Left colon (tissue), 2 donors: ENCODE measurements around the gene CALN1. TPM values are rescaled to one million over a fixed set of nuclear protein-coding genes. Genes with fewer than 3 reads are reported as not detected.

Source experiments
- ATAC-seq: fragments of 200-7000 bp; cut with Tn5 transposase; one replicate; pipeline ENCODE4 v1.9.1; 2020; ENCODE audit warnings: mild to moderate bottlenecking, moderate library complexity
- DNase-seq, 2 donors: peaks; one replicate each; pipeline ENCODE4 v3.0.0-alpha.2; 2020
- intact Hi-C, 2 donors: fragments of 100-400 bp; cut with DNase I in 1 of 2; cut with micrococcal nuclease in 1 of 2; formaldehyde crosslinking; loops; one replicate each; pipeline versions ENCODE4 v1.11.2 to v1.14.0; 2022; cut with DNase I, micrococcal nuclease
- total RNA-seq, 2 donors: library from RNA; stranded (reverse); fragmentation: NEBNext Ultra II Directional; extraction: Animal tissue kit (Norgen Biotek cat#: 25700); gene quantifications; one replicate each; pipeline ENCODE4 v1.2.1, GENCODE V29; 2021
- donor health status: DM: no; HTN: no; CAD: no.
- donor health status: DM: yes; HTN: yes; CAD: no.

Gene CALN1
- total RNA-seq, 2 donors from 2014 or later = not detected

GRCh38 chr7:72335561-72336381 lies 76.4 kb downstream of the CALN1 start:
- intact Hi-C loops = no loop called here
- no peak for DNase-seq
- ATAC-seq = no peak

DNA sequence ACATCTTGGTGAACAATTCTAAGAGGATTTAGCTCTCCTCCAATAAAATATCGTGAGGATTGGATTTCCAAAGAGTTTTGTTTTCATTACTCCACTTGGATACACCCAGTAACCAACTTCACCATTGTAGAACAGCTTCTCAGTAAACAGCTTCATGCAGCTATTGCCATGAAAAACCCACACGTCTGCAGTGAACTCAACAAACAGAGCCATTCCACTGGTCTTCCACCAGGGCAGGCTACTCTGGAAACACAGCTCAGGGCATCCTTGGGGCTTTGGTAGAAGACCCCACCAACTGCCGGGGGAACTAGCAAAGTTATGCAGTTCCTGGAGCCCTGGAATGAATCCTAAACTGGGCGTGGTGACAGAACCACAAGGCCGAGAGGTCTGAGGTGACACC lies 77.4 kb downstream of the CALN1 start:
- intact Hi-C loops = no loop called here
- DNase-seq (no peak), ATAC-seq (no peak)

GRCh38 chr7:72334066-72334465 lies 78.1 kb downstream of the CALN1 start:
- ATAC-seq = no peak
- DNase-seq = no peak
- intact Hi-C loops = no loop called here

DNA sequence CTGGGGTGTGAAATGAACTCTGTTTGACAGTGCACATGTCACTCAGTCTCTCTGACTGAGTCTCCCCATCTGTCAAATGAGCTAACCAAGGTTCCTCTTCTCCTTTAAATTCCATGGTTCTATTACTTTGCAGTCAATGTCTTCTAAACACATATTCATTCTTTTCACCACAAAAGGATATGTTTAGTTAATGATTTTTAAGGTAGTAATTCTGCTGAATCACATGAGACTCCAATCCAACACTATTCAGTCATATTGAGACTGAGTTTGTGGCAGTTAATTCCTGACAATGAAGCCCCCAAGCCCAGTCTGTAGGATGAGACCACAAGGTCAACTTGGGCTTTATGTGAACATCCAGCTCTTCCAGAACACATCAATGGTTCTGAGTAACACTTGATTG lies 85.3 kb downstream of the CALN1 start:
- intact Hi-C loops = no loop called here
- ATAC-seq (no peak), DNase-seq (no peak)

- ATAC-seq = no peak
- intact Hi-C loops = no loop called here
- DNase-seq = no peak
These were observed 85.8 kb downstream of the CALN1 start for GRCh38 chr7:72326365-72326764.

GRCh38 chr7:72325561-72325960 lies 86.6 kb downstream of the CALN1 start:
- intact Hi-C loops = no loop called here
- DNase-seq (no peak), ATAC-seq (no peak)

GRCh38 chr7:72321637-72322036 lies 90.5 kb downstream of the CALN1 start:
- intact Hi-C loops = no loop called here
- no peak for ATAC-seq

DNA sequence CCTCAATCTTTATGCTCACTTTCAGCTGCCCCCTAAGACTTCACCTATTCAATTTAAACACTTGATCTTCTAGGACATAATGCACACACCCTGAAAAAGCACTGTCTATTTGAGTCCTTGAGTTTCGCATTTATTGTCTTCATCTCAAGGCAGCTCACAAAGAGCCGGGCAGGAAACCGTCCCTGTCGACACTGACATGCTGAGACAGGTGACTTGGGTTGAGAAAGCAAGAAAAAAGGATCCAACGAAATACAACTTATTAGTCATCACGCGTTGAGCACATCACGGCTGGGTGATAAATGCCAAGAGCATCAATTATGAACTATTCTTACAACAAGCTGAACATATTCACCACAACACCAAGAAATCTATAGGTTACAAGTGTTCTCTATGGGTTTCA lies 91.1 kb downstream of the CALN1 start:
- DNase-seq (no peak), ATAC-seq (no peak)
- intact Hi-C loops = no loop called here

More at GRCh38 chr7:72321637-72322036, 90.5 kb downstream of the CALN1 start:
- DNase-seq = no peak

- no peak for ATAC-seq
- DNase-seq = no peak
- intact Hi-C loops = no loop called here
These were observed 94.8 kb downstream of the CALN1 start for GRCh38 chr7:72317341-72317740.

- ATAC-seq (no peak), DNase-seq (no peak)
- intact Hi-C loops = no loop called here
These were observed 96.0 kb downstream of the CALN1 start for GRCh38 chr7:72316148-72316547.

- intact Hi-C loops = no loop called here
- ATAC-seq = no peak
- DNase-seq = no peak
These were observed 98.2 kb downstream of the CALN1 start for GRCh38 chr7:72313906-72314305.

- ATAC-seq = no peak
- intact Hi-C loops = no loop called here
- DNase-seq = no peak
These were observed 101.8 kb downstream of the CALN1 start for GRCh38 chr7:72310301-72310700.

- DNase-seq (no peak), ATAC-seq (no peak)
- intact Hi-C loops = no loop called here
These were observed 102.7 kb downstream of the CALN1 start for GRCh38 chr7:72309476-72309875.

GRCh38 chr7:72308986-72309385 lies 103.2 kb downstream of the CALN1 start:
- intact Hi-C loops = no loop called here
- DNase-seq (no peak), ATAC-seq (no peak)

- intact Hi-C loops = no loop called here
- no peak for ATAC-seq
These were observed 104.6 kb downstream of the CALN1 start for GRCh38 chr7:72307566-72307965.

GRCh38 chr7:72298912-72299311 lies 113.2 kb downstream of the CALN1 start:
- no peak for DNase-seq
- intact Hi-C loops = no loop called here
- ATAC-seq = no peak

More at GRCh38 chr7:72307566-72307965, 104.6 kb downstream of the CALN1 start:
- DNase-seq = no peak

DNA sequence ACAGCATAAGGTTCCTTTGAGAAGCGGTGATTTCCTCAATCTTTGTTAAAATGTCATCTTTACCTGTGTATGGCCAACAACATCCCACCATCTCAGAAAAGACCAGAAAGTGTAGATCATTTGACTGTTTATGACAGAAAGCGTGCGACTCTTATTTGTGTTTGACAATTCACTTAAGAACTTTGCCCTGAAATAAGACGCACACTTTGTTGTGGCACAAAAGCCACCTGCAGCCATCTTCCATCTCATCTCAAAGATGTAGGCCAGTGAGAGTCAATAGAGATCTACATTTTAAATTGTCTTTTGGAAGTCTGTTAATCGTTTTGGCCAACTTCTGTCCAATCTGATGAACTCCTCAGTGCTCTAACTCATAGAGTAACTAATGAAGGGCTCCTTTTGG lies 114.0 kb downstream of the CALN1 start:
- DNase-seq (no peak), ATAC-seq (no peak)
- intact Hi-C loops = no loop called here

GRCh38 chr7:72297636-72298035 lies 114.5 kb downstream of the CALN1 start:
- ATAC-seq (no peak), DNase-seq (no peak)
- intact Hi-C loops = no loop called here

DNA sequence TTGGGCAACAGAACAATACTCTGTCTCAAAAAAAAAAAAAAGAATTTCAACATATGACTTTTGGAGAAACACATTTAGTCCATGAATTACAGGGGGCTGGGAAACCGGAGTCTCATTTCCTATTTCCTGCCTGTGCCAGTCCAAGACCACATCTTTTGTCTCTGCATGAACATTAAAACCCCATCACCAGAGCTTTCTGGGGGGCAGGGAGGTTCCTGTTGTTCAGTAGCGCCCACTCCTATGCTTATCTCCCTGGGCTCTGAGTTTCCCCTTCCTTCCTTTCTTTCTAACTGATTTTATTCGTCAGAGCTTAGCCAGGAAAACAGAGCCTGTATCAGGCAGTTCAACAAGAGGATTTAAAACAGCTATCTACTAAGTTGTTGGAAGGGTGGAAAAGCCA lies 119.3 kb downstream of the CALN1 start:
- intact Hi-C loops = no loop called here
- ATAC-seq = no peak
- no peak for DNase-seq

DNA sequence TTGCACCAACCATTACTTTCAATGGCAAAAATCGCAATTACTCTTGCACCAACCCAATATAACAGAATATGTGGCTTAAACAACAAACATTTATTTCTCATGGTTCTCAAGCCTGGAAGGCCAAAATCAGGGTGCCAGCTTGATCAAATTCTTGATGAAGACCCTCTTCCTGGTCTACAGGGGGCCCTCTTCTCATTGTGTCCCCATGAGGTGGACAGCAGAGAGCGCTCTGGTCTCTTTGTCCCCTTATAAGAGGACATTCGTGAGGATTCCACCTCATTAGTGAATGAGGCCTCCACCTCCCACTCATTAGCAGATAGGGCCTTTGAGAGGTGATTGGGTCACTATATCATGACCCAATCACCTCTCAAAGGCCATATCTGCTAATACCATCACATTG lies 120.0 kb downstream of the CALN1 start:
- ATAC-seq = no peak
- intact Hi-C loops = no loop called here
- no peak for DNase-seq

DNA sequence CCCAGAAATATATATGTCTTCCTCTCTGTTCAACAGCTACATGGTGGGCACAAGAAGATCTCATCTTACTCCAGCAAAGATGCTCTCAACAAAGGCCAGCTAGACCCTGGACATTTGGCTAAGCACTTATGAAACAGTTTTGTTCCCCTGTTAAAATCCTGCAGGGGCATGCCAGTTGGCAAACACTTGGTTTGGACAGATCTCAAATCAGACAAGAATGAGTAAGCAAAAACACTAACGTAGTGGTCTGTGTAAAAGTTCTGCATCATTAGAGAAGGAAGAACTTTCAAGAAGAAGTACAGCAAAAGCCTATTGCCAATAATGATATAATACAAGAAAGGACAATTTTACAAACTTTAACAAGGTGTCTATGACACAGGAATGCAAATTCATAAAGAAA lies 125.6 kb downstream of the CALN1 start:
- intact Hi-C loops = no loop called here
- DNase-seq = no peak
- no peak for ATAC-seq
